ENCODE data around the gene SLC12A4.

GRCh38 chr16:67914758-67915495 lies 53.5 kb downstream of the SLC12A4 start:
- TF ChIP-seq EZH2 (IDR thresholded peaks at IDR 0.05) (no peak), POLR2AphosphoS5 (IDR thresholded peaks at IDR 0.05; ENCODE audit: borderline replicate concordance, low read depth, low read length) (no peak), FOXP2 (optimal IDR thresholded peaks at IDR 0.05; ENCODE audit: control extremely low read depth, extremely low read length, insufficient read depth) (no peak)
